Transverse colon (tissue), 4 donors: ENCODE data around the gene TRHDE.

Source experiments
- EP300 ChIP-seq: sonication (generic); formaldehyde crosslinking; IDR thresholded peaks from one replicate; pipeline ENCODE4 v1.6.1; 2017; ENCODE audit warnings: antibody characterized with exemption, low read depth
- POLR2A ChIP-seq: fragments of 450-650 bp; IDR thresholded peaks from one replicate; pipeline ENCODE4 v1.6.1; 2016; ENCODE audit warnings: antibody characterized with exemption, mild to moderate bottlenecking, moderate library complexity
- POLR2AphosphoS5 ChIP-seq, 3 donors: sonication (generic); formaldehyde crosslinking; IDR thresholded peaks; one replicate each; pipeline ENCODE4 v1.6.1; 2016; ENCODE audit warnings: antibody characterized with exemption in 3 of 3
- TF ChIP-seq, protein P1 (sequence below), 5 experiments: fragments of 200-600 bp in 3 of 5; fragments of 450-650 bp in 2 of 5; sonication (generic) in 3 of 5; IDR thresholded peaks; 1 replicate in 2 of 5; 2 replicates in 3 of 5; pipeline ENCODE4 v1.5.1; 2016 to 2017; ENCODE audit warnings: antibody characterized with exemption in 5 of 5, inconsistent platforms in 3 of 5, mild to moderate bottlenecking in 2 of 5, moderate library complexity in 1 of 5

DNA sequence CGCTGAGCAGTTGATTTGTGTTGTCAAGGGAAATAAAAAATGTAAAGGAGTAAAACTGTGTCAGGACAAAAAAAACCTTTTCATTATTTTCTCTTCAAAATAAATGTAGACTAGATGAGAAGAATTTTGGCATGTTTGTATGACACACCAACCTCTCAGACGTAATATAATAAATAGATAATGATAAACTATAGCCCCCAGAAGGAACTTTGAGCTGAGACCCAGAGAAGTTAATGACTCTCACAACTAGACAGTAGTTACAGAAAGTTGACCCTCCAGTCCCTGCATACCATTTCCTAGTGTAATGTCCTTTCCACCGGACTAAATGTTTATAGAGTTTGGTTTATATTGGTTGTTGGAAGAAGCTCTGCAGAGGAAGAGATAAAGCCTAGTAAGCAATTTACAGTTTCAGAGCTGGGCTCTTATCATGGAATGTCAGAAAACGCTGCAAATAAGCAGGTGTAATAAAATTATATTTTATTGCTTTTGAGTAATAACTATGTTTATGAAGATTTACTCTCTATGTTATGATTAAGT, 97.3 kb downstream of the TRHDE start:
- TF ChIP-seq POLR2AphosphoS5 (IDR thresholded peaks at IDR 0.05): no peak
- no peak for TF ChIP-seq POLR2A
- TF ChIP-seq, protein P1, sequence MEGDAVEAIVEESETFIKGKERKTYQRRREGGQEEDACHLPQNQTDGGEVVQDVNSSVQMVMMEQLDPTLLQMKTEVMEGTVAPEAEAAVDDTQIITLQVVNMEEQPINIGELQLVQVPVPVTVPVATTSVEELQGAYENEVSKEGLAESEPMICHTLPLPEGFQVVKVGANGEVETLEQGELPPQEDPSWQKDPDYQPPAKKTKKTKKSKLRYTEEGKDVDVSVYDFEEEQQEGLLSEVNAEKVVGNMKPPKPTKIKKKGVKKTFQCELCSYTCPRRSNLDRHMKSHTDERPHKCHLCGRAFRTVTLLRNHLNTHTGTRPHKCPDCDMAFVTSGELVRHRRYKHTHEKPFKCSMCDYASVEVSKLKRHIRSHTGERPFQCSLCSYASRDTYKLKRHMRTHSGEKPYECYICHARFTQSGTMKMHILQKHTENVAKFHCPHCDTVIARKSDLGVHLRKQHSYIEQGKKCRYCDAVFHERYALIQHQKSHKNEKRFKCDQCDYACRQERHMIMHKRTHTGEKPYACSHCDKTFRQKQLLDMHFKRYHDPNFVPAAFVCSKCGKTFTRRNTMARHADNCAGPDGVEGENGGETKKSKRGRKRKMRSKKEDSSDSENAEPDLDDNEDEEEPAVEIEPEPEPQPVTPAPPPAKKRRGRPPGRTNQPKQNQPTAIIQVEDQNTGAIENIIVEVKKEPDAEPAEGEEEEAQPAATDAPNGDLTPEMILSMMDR (IDR thresholded peaks at IDR 0.05): no peak
- no peak for TF ChIP-seq EP300
